GM12801 (cell line): ENCODE results near the gene PDZRN3.

Experiments used
- CTCF ChIP-seq: IDR thresholded peaks from one replicate; pipeline ENCODE4 v1.5.1; 2011; ENCODE audit warnings: control low read depth; ENCODE audit not compliant: insufficient read length; ENCODE audit errors: extremely low read depth

The PDZRN3 gene

GRCh38 chr3:73592154-73593144 lies 32.3 kb downstream of the PDZRN3 start:
- no peak for TF ChIP-seq CTCF

- TF ChIP-seq CTCF = no peak
Measured at GRCh38 chr3:73591286-73591800, 33.4 kb downstream of the PDZRN3 start.

GRCh38 chr3:73586628-73587027 lies 38.1 kb downstream of the PDZRN3 start:
- TF ChIP-seq CTCF = no peak

- no peak for TF ChIP-seq CTCF
Measured at GRCh38 chr3:73586190-73586589, 38.6 kb downstream of the PDZRN3 start.

GRCh38 chr3:73584873-73585272 lies 39.9 kb downstream of the PDZRN3 start:
- no peak for TF ChIP-seq CTCF

GRCh38 chr3:73582535-73582934 lies 42.2 kb downstream of the PDZRN3 start:
- no peak for TF ChIP-seq CTCF

GRCh38 chr3:73581134-73581846 lies 43.5 kb downstream of the PDZRN3 start:
- TF ChIP-seq CTCF = no peak
